Suppressor macrophage treated with lipopolysaccharide for 1 hour (primary cell): Measurements from ENCODE around the gene HSD11B1L.
A peak's percentile ranks its signal among the peaks of the same experiment; 100 is the strongest.
"Not testable (repeated sequence)": the region's sequence is repeated elsewhere in the genome, so short reads cannot be mapped to it uniquely, and the experiment has no call there.

Experiments
- DNase-seq, 3 donors: peaks; one replicate each; pipeline ENCODE4 v3.0.0-alpha.2; 2020 to 2022

The HSD11B1L gene

GRCh38 chr19:5688262-5688881, 7.5 kb downstream of the HSD11B1L start:
- not testable (repeated sequence) for DNase-seq

- peak; percentile 99 for DNase-seq
Observed at GRCh38 chr19:5690125-5690954, 9.5 kb downstream of the HSD11B1L start, which contains the start of gene RPL36. RPL36 (plus strand) TSS chr19:5690295; CDS start chr19:5690508, 213 bp downstream.

GRCh38 chr19:5690955-5691821, 10.4 kb downstream of the HSD11B1L start:
- DNase-seq, result peak; percentile 23 to 41 (median 35)

- no peak for DNase-seq
Observed at GRCh38 chr19:5691822-5692722, 11.2 kb downstream of the HSD11B1L start.

GRCh38 chr19:5692723-5693194, 11.9 kb downstream of the HSD11B1L start:
- no peak for DNase-seq

GRCh38 chr19:5693195-5694166, 12.7 kb downstream of the HSD11B1L start:
- DNase-seq, result no peak

GRCh38 chr19:5694167-5694955, 13.5 kb downstream of the HSD11B1L start:
- no peak for DNase-seq

- no peak for DNase-seq
Observed at GRCh38 chr19:5694956-5695648, 14.3 kb downstream of the HSD11B1L start.

GRCh38 chr19:5695649-5696195, 14.9 kb downstream of the HSD11B1L start:
- no peak for DNase-seq

GRCh38 chr19:5696196-5697021, 15.6 kb downstream of the HSD11B1L start:
- no peak for DNase-seq

GRCh38 chr19:5697022-5697889, 16.4 kb downstream of the HSD11B1L start:
- no peak for DNase-seq

GRCh38 chr19:5697890-5698634, 17.2 kb downstream of the HSD11B1L start:
- no peak for DNase-seq

- no peak for DNase-seq
Observed at GRCh38 chr19:5698635-5699422, 18.0 kb downstream of the HSD11B1L start.

GRCh38 chr19:5700455-5701092, 19.7 kb downstream of the HSD11B1L start:
- no peak for DNase-seq

GRCh38 chr19:5702053-5702410, 21.2 kb downstream of the HSD11B1L start:
- not testable (repeated sequence) for DNase-seq
